ENCODE results near the gene LPAR2.

LPAR2 gene

DNA sequence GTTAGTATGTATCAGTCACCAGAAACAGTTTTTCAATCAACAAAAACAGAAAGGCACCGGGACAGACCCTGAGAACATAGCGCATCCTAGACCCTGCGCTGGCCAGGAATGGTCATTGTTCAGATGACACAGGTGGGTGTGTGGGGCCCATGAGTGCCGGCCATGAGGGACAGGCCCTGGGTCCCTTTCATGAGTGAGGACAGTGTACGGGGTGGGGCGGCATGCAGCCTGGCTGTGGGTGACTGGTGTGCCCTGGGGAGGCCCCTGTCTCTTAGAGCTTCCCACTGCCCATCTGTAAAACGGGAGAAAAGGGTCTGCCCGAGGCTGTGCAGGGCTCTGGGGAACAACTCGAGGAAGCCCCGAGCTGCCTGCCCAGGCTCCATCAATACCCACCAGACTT, 35.3 kb downstream of the LPAR2 start:
- H3K4me3 ChIP-seq (ENCODE audit: low read length in 2 of 2) = no peak overlapping the region
- no peaks in the 10 kb centered on the region for H3K9me3 ChIP-seq (ENCODE audit: control insufficient read depth in 2 of 2, low read length in 2 of 2)
- no peak overlapping the region for H3K27ac ChIP-seq (ENCODE audit: low read length)
- H3K4me1 ChIP-seq (ENCODE audit: control insufficient read depth, insufficient read depth, low read length) = peaks cover 11% of the 10 kb centered on the region
- H3K36me3 ChIP-seq (ENCODE audit: control insufficient read depth in 2 of 2, insufficient read depth in 2 of 2, low read length in 2 of 2) = no peaks in the 10 kb centered on the region
- H3K9ac ChIP-seq (ENCODE audit: low read length in 2 of 2) = no peak overlapping the region
- no peaks in the 10 kb centered on the region for H3K27me3 ChIP-seq (ENCODE audit: control insufficient read depth in 1 of 2, insufficient read depth in 2 of 2, low read length in 2 of 2)

GRCh38 chr19:19591133-19591825, 36.7 kb downstream of the LPAR2 start:
- H3K36me3 ChIP-seq (ENCODE audit: control insufficient read depth in 2 of 2, insufficient read depth in 2 of 2, low read length in 2 of 2) = no peaks in the 10 kb centered on the region
- peak overlapping the region in 1 of 2 donors; percentile 22 for H3K4me3 ChIP-seq (ENCODE audit: low read length in 2 of 2)
- H3K9me3 ChIP-seq (ENCODE audit: control insufficient read depth in 2 of 2, low read length in 2 of 2) = no peaks in the 10 kb centered on the region
- peaks cover 11% of the 10 kb centered on the region for H3K4me1 ChIP-seq (ENCODE audit: control insufficient read depth, insufficient read depth, low read length)
- H3K27ac ChIP-seq (ENCODE audit: low read length) = no peak overlapping the region
- H3K9ac ChIP-seq (ENCODE audit: low read length in 2 of 2) = no peak overlapping the region
- H3K27me3 ChIP-seq (ENCODE audit: control insufficient read depth in 1 of 2, insufficient read depth in 2 of 2, low read length in 2 of 2) = no peaks in the 10 kb centered on the region

DNA sequence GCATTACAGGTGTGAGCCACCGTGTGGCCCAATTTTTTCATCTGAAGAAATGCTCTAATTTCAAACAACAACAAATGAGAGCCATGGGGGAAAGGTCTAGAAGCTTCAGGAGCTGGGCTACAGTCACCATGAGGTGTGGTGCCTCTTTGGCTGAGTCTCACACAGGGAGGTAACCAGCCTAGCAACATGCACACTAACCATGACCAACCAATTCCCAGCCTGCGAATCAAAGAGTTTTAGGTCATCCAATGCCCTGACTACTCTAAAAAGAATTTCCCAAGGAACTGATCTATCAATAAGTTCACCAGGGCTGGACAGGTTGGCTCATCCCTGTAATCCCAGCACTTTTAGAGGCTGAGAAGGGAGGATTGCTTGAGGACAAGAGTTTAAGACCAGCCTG, 39.5 kb downstream of the LPAR2 start:
- H3K27ac ChIP-seq (ENCODE audit: low read length) = no peak overlapping the region
- H3K4me1 ChIP-seq (ENCODE audit: control insufficient read depth, insufficient read depth, low read length) = peaks cover 11% of the 10 kb centered on the region
- H3K9me3 ChIP-seq (ENCODE audit: control insufficient read depth in 2 of 2, low read length in 2 of 2) = no peaks in the 10 kb centered on the region
- no peaks in the 10 kb centered on the region for H3K36me3 ChIP-seq (ENCODE audit: control insufficient read depth in 2 of 2, insufficient read depth in 2 of 2, low read length in 2 of 2)
- H3K27me3 ChIP-seq (ENCODE audit: control insufficient read depth in 1 of 2, insufficient read depth in 2 of 2, low read length in 2 of 2) = no peaks in the 10 kb centered on the region
- H3K4me3 ChIP-seq (ENCODE audit: low read length in 2 of 2) = no peak overlapping the region
- H3K9ac ChIP-seq (ENCODE audit: low read length in 2 of 2) = no peak overlapping the region

GRCh38 chr19:19587771-19588170, 40.2 kb downstream of the LPAR2 start:
- H3K9me3 ChIP-seq (ENCODE audit: control insufficient read depth in 2 of 2, low read length in 2 of 2) = no peaks in the 10 kb centered on the region
- no peak overlapping the region for H3K4me3 ChIP-seq (ENCODE audit: low read length in 2 of 2)
- no peaks in the 10 kb centered on the region for H3K27me3 ChIP-seq (ENCODE audit: control insufficient read depth in 1 of 2, insufficient read depth in 2 of 2, low read length in 2 of 2)
- H3K9ac ChIP-seq (ENCODE audit: low read length in 2 of 2) = no peak overlapping the region
- H3K4me1 ChIP-seq (ENCODE audit: control insufficient read depth, insufficient read depth, low read length) = peaks cover 11% of the 10 kb centered on the region
- no peak overlapping the region for H3K27ac ChIP-seq (ENCODE audit: low read length)
- no peaks in the 10 kb centered on the region for H3K36me3 ChIP-seq (ENCODE audit: control insufficient read depth in 2 of 2, insufficient read depth in 2 of 2, low read length in 2 of 2)

DNA sequence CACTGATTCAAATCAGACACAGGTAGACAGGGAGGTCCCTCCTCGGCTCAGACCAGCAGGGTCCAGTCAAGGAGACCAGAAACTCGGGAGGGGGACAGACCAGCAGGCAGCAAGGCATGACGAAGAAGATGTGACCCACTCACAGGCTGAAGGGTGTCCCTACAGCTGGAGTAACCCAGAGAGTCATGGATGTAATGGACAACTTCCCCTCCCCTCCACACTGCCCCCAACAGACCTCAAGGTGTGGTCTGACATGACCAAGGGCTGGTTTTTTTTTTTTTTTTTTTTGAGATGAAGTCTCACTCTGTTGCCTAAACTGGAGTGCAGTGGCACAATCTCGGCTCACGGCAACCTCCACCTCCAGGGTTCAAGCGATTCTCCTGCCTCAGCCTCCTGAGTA, 43.7 kb downstream of the LPAR2 start:
- Histone ChIP-seq H3K4me3 (ENCODE audit: low read length in 2 of 2) (no peak overlapping the region), H3K9me3 (ENCODE audit: control insufficient read depth in 2 of 2, low read length in 2 of 2) (no peaks in the 10 kb centered on the region), H3K4me1 (ENCODE audit: control insufficient read depth, insufficient read depth, low read length) (no peaks in the 10 kb centered on the region), H3K27ac (ENCODE audit: low read length) (no peak overlapping the region), H3K9ac (ENCODE audit: low read length in 2 of 2) (no peak overlapping the region), H3K27me3 (ENCODE audit: control insufficient read depth in 1 of 2, insufficient read depth in 2 of 2, low read length in 2 of 2) (no peaks in the 10 kb centered on the region), H3K36me3 (ENCODE audit: control insufficient read depth in 2 of 2, insufficient read depth in 2 of 2, low read length in 2 of 2) (no peaks in the 10 kb centered on the region)

DNA sequence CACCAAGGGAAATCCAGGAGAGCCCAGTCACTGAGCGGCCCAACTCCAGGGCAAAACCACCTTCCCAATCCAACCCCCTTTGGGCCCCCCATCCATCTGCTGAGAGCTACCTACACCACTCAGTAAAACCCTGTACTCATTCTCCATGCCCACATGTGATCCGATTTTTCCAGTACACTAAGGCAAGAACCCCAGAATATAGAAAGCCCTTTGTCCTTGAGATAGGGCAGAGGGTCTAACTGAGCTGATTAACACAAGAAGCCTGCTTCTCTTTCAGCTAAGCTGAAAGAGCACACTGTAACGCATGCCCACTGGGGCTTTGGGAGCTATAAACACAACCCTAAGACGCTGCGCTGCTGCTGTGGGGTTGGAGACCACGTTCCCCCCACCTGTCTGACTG, 45.5 kb downstream of the LPAR2 start:
- H3K27me3 ChIP-seq (ENCODE audit: control insufficient read depth in 1 of 2, insufficient read depth in 2 of 2, low read length in 2 of 2) = no peaks in the 10 kb centered on the region
- H3K27ac ChIP-seq (ENCODE audit: low read length) = no peak overlapping the region
- no peak overlapping the region for H3K9ac ChIP-seq (ENCODE audit: low read length in 2 of 2)
- H3K4me3 ChIP-seq (ENCODE audit: low read length in 2 of 2) = no peak overlapping the region
- no peaks in the 10 kb centered on the region for H3K4me1 ChIP-seq (ENCODE audit: control insufficient read depth, insufficient read depth, low read length)
- H3K36me3 ChIP-seq (ENCODE audit: control insufficient read depth in 2 of 2, insufficient read depth in 2 of 2, low read length in 2 of 2) = no peaks in the 10 kb centered on the region
- no peaks in the 10 kb centered on the region for H3K9me3 ChIP-seq (ENCODE audit: control insufficient read depth in 2 of 2, low read length in 2 of 2)

DNA sequence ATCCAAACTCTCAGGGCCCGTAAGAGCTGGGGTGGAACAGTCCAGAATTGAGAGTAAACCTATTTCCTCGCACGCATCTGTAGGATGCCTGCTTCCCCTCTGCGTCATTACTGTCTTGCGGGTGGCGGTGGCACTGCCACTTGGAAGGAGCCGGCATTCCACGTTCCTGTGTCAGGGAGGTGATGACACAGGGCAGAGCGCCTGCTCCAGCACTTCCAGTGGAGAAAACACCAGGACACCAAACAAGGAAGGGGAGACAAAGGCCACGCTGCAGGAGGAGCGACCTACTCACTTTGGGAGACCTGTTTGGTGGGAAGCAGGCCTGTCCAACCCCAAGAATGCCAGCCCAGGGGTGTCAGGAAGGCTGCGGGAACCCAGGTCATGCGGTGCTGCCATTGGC, 46.6 kb downstream of the LPAR2 start:
- no peaks in the 10 kb centered on the region for H3K9me3 ChIP-seq (ENCODE audit: control insufficient read depth in 2 of 2, low read length in 2 of 2)
- no peaks in the 10 kb centered on the region for H3K36me3 ChIP-seq (ENCODE audit: control insufficient read depth in 2 of 2, insufficient read depth in 2 of 2, low read length in 2 of 2)
- no peaks in the 10 kb centered on the region for H3K4me1 ChIP-seq (ENCODE audit: control insufficient read depth, insufficient read depth, low read length)
- H3K27ac ChIP-seq (ENCODE audit: low read length) = no peak overlapping the region
- no peak overlapping the region for H3K9ac ChIP-seq (ENCODE audit: low read length in 2 of 2)
- no peaks in the 10 kb centered on the region for H3K27me3 ChIP-seq (ENCODE audit: control insufficient read depth in 1 of 2, insufficient read depth in 2 of 2, low read length in 2 of 2)
- H3K4me3 ChIP-seq (ENCODE audit: low read length in 2 of 2) = no peak overlapping the region

- Histone ChIP-seq H3K4me1 (ENCODE audit: control insufficient read depth, insufficient read depth, low read length) (no peaks in the 10 kb centered on the region), H3K36me3 (ENCODE audit: control insufficient read depth in 2 of 2, insufficient read depth in 2 of 2, low read length in 2 of 2) (no peaks in the 10 kb centered on the region), H3K4me3 (ENCODE audit: low read length in 2 of 2) (no peak overlapping the region), H3K9me3 (ENCODE audit: control insufficient read depth in 2 of 2, low read length in 2 of 2) (no peaks in the 10 kb centered on the region), H3K27me3 (ENCODE audit: control insufficient read depth in 1 of 2, insufficient read depth in 2 of 2, low read length in 2 of 2) (no peaks in the 10 kb centered on the region), H3K27ac (ENCODE audit: low read length) (no peak overlapping the region), H3K9ac (ENCODE audit: low read length in 2 of 2) (no peak overlapping the region)
Measured at GRCh38 chr19:19580418-19580817, 47.6 kb downstream of the LPAR2 start.

GRCh38 chr19:19579533-19580361, 48.3 kb downstream of the LPAR2 start:
- Histone ChIP-seq H3K27ac (ENCODE audit: low read length) (no peak overlapping the region), H3K27me3 (ENCODE audit: control insufficient read depth in 1 of 2, insufficient read depth in 2 of 2, low read length in 2 of 2) (no peaks in the 10 kb centered on the region), H3K9me3 (ENCODE audit: control insufficient read depth in 2 of 2, low read length in 2 of 2) (no peaks in the 10 kb centered on the region), H3K4me3 (ENCODE audit: low read length in 2 of 2) (no peak overlapping the region), H3K4me1 (ENCODE audit: control insufficient read depth, insufficient read depth, low read length) (no peaks in the 10 kb centered on the region), H3K36me3 (ENCODE audit: control insufficient read depth in 2 of 2, insufficient read depth in 2 of 2, low read length in 2 of 2) (no peaks in the 10 kb centered on the region), H3K9ac (ENCODE audit: low read length in 2 of 2) (no peak overlapping the region)

GRCh38 chr19:19578252-19578651, 49.8 kb downstream of the LPAR2 start:
- Histone ChIP-seq H3K27me3 (ENCODE audit: control insufficient read depth in 1 of 2, insufficient read depth in 2 of 2, low read length in 2 of 2) (no peaks in the 10 kb centered on the region), H3K27ac (ENCODE audit: low read length) (no peak overlapping the region), H3K4me3 (ENCODE audit: low read length in 2 of 2) (no peak overlapping the region), H3K4me1 (ENCODE audit: control insufficient read depth, insufficient read depth, low read length) (no peaks in the 10 kb centered on the region), H3K9ac (ENCODE audit: low read length in 2 of 2) (no peak overlapping the region), H3K9me3 (ENCODE audit: control insufficient read depth in 2 of 2, low read length in 2 of 2) (no peaks in the 10 kb centered on the region), H3K36me3 (ENCODE audit: control insufficient read depth in 2 of 2, insufficient read depth in 2 of 2, low read length in 2 of 2) (no peaks in the 10 kb centered on the region)

- Histone ChIP-seq H3K9me3 (ENCODE audit: control insufficient read depth in 2 of 2, low read length in 2 of 2) (no peaks in the 10 kb centered on the region), H3K4me1 (ENCODE audit: control insufficient read depth, insufficient read depth, low read length) (no peaks in the 10 kb centered on the region), H3K9ac (ENCODE audit: low read length in 2 of 2) (no peak overlapping the region), H3K4me3 (ENCODE audit: low read length in 2 of 2) (no peak overlapping the region), H3K36me3 (ENCODE audit: control insufficient read depth in 2 of 2, insufficient read depth in 2 of 2, low read length in 2 of 2) (no peaks in the 10 kb centered on the region), H3K27ac (ENCODE audit: low read length) (no peak overlapping the region), H3K27me3 (ENCODE audit: control insufficient read depth in 1 of 2, insufficient read depth in 2 of 2, low read length in 2 of 2) (no peaks in the 10 kb centered on the region)
Measured at GRCh38 chr19:19575411-19575810, 52.6 kb downstream of the LPAR2 start.

Data from stomach smooth muscle (tissue), 2 donors.